HepG2 (cell line): ENCODE results near the gene TSGA10IP. TPM values are rescaled to one million over a fixed set of nuclear protein-coding genes. Genes with fewer than 3 reads are reported as not detected.
A peak's percentile ranks its signal among the peaks of the same experiment; 100 is the strongest.

Experiments
- AKAP8 ChIP-seq: sonication (generic); formaldehyde crosslinking; IDR thresholded peaks from 2 replicates; pipeline ENCODE4 v1.5.1; 2020; ENCODE audit warnings: mild to moderate bottlenecking, missing genetic modification reagents
- CBX2 ChIP-seq, 2 experiments: fragments of 200-600 bp in 1 of 2; sonication (generic); formaldehyde crosslinking in 1 of 2; IDR thresholded peaks; 2 replicates each; pipeline versions ENCODE4 v1.7.0 to v1.8.1; 2018 to 2022; ENCODE audit warnings: low read depth in 2 of 2, low read length in 1 of 2, mild to moderate bottlenecking in 1 of 2, missing genetic modification reagents in 1 of 2
- GLMP ChIP-seq: sonication (generic); formaldehyde crosslinking; IDR thresholded peaks from 2 replicates; pipeline ENCODE4 v1.9.0; 2021; ENCODE audit warnings: missing genetic modification reagents, mild to moderate bottlenecking, borderline replicate concordance
- HDAC1 ChIP-seq: sonication (generic); formaldehyde crosslinking; IDR thresholded peaks from 2 replicates; pipeline ENCODE4 v1.5.1; 2020; ENCODE audit warnings: mild to moderate bottlenecking, missing genetic modification reagents
- HHEX ChIP-seq: IDR thresholded peaks from 2 replicates; pipeline ENCODE4 v1.6.1; 2016; ENCODE audit warnings: control low read depth
- MBNL3 ChIP-seq: fragments of 250-450 bp; sonication (Bioruptor Pico); conservative IDR thresholded peaks from 2 replicates; pipeline ENCODE4 v1.8.0; 2022; ENCODE audit warnings: mild to moderate bottlenecking, inconsistent platforms
- MEIS2 ChIP-seq: sonication (generic); formaldehyde crosslinking; IDR thresholded peaks from 2 replicates; pipeline ENCODE4 v1.9.0; 2021; ENCODE audit warnings: mild to moderate bottlenecking, missing genetic modification reagents
- MLXIP ChIP-seq: sonication (generic); formaldehyde crosslinking; IDR thresholded peaks from 2 replicates; pipeline ENCODE4 v1.9.0; 2021; ENCODE audit warnings: missing genetic modification reagents, borderline replicate concordance
- MYPOP ChIP-seq: sonication (generic); formaldehyde crosslinking; IDR thresholded peaks from 2 replicates; pipeline ENCODE4 v1.8.1; 2023; ENCODE audit warnings: mild to moderate bottlenecking, moderate library complexity, missing genetic modification reagents
- PHF8 ChIP-seq: sonication (generic); formaldehyde crosslinking; IDR thresholded peaks from 2 replicates; pipeline ENCODE4 v1.5.0; 2020; ENCODE audit warnings: missing genetic modification reagents
- PLRG1 ChIP-seq: fragments of 450-650 bp; conservative IDR thresholded peaks from 2 replicates; pipeline ENCODE4 v1.6.1; 2016
- PRDM10 ChIP-seq: sonication (generic); formaldehyde crosslinking; IDR thresholded peaks from 2 replicates; pipeline ENCODE4 v1.4.0; 2020; ENCODE audit warnings: low read depth, missing genetic modification reagents
- SKI ChIP-seq: fragments of 450-650 bp; IDR thresholded peaks from one replicate; pipeline ENCODE4 v1.6.1; 2018; ENCODE audit warnings: mild to moderate bottlenecking; ENCODE audit not compliant: partially characterized antibody
- TAF1 ChIP-seq: sonication (generic); formaldehyde crosslinking; IDR thresholded peaks from 2 replicates; pipeline ENCODE4 v1.4.0; 2020; ENCODE audit warnings: missing genetic modification reagents
- THAP11 ChIP-seq: IDR thresholded peaks from 2 replicates; pipeline ENCODE4 v1.6.1; 2016; ENCODE audit warnings: missing biosample characterization, missing genetic modification reagents
- UBTF ChIP-seq: sonication (generic); formaldehyde crosslinking; IDR thresholded peaks from 2 replicates; pipeline ENCODE4 v1.4.0; 2020; ENCODE audit warnings: mild to moderate bottlenecking, missing genetic modification reagents
- ZNF232 ChIP-seq: sonication (generic); formaldehyde crosslinking; IDR thresholded peaks from 2 replicates; pipeline ENCODE4 v1.4.0; 2020; ENCODE audit warnings: missing genetic modification reagents, borderline replicate concordance
- ZNF234 ChIP-seq: sonication (generic); formaldehyde crosslinking; conservative IDR thresholded peaks from 2 replicates; pipeline ENCODE4 v1.5.1; 2020; ENCODE audit warnings: mild to moderate bottlenecking, missing genetic modification reagents
- polyA plus RNA-seq, 8 experiments: library from polyadenylated mRNA; depleted of rRNA in 3 of 8; stranded (reverse) in 7 of 8; unstranded in 1 of 8; fragments of >200 nt; fragmentation: Illumina TruSeq in 4 of 8; extraction: Trizol in 4 of 8; gene quantifications; 2 replicates each; pipeline versions ENCODE4 v1.2.1 to v1.2.3, GENCODE V29; 2011 to 2016; ENCODE audit warnings: low read depth in 4 of 8, missing spikeins in 1 of 8, mixed read lengths in 1 of 8; ENCODE audit not compliant: insufficient read depth in 1 of 8
- total RNA-seq, 5 experiments: library from RNA; depleted of rRNA; stranded (reverse); fragments of >200 nt; fragmentation: Illumina TruSeq; extraction: Trizol; gene quantifications; 2 replicates each; pipeline ENCODE4 v1.2.3, GENCODE V29; 2016; ENCODE audit warnings: low read depth in 1 of 5

The TSGA10IP gene
- total and polyA plus RNA-seq, 2 of the 13 experiments (the other 11 are each of a cell fraction or from before 2014, with no cell fraction given) = not detected

GRCh38 chr11:65900125-65900898, 45.0 kb upstream of the TSGA10IP start, which contains the start of gene FOSL1 (continued):
- TF ChIP-seq CBX2 (IDR thresholded peaks at IDR 0.05; ENCODE audit: low read depth, low read length) = no peak
- TF ChIP-seq CBX2 (CRISPR knock-in tag; IDR thresholded peaks at IDR 0.05; ENCODE audit: low read depth) = no peak
- TF ChIP-seq AKAP8 (CRISPR knock-in tag) = no peak
- no peak for TF ChIP-seq ZNF232
- TF ChIP-seq MLXIP (CRISPR knock-in tag) = no peak
- TF ChIP-seq MYPOP (CRISPR knock-in tag) = peak; percentile 72
- no peak; the same call in 1 of the 2 replicates for TF ChIP-seq PHF8 (CRISPR knock-in tag)
- peak; percentile 98 for TF ChIP-seq PRDM10
- no peak for TF ChIP-seq HHEX (CRISPR knock-in tag)
- peak; percentile 78 for TF ChIP-seq HDAC1 (CRISPR knock-in tag)
- peak; percentile 50 for TF ChIP-seq UBTF (CRISPR knock-in tag)
- TF ChIP-seq MBNL3 (CRISPR knock-in tag) = no peak
- peak; percentile 68 for TF ChIP-seq TAF1 (CRISPR knock-in tag)
- peak; percentile 69 for TF ChIP-seq THAP11 (CRISPR knock-in tag)
- TF ChIP-seq GLMP (CRISPR knock-in tag) = no peak
- no peak for TF ChIP-seq ZNF234 (CRISPR knock-in tag)
- no peak for TF ChIP-seq PLRG1
- peak; percentile 25; the same call in 1 of the 2 replicates for TF ChIP-seq MEIS2 (CRISPR knock-in tag)
- peak; percentile 66 for TF ChIP-seq SKI
